ENCODE data around the gene ANO2. TPM values are rescaled to one million over a fixed set of nuclear protein-coding genes. Genes with fewer than 3 reads are reported as not detected.
A peak's percentile ranks its signal among the peaks of the same experiment; 100 is the strongest.

ANO2 gene
- total RNA-seq, 2 donors from 2014 or later: 14.3 to 28.5 TPM

- H3K27me3 ChIP-seq (ENCODE audit: control insufficient read depth, insufficient read depth, low read length, poor library complexity, severe bottlenecking): no peaks in the 10 kb centered on the region
- peak; percentile 38 for DNase-seq
- H3K27me3 Mint-ChIP-seq (ENCODE audit: insufficient read depth): peaks cover under 1% of the 10 kb centered on the region
- no peaks in the 10 kb centered on the region for H3K9me3 Mint-ChIP-seq
- no peaks in the 10 kb centered on the region for H3K4me1 Mint-ChIP-seq
- no peak overlapping the region for H3K27ac ChIP-seq (ENCODE audit: low read depth, low read length)
- WGBS, 2 experiments (ENCODE audit: insufficient coverage in 1 of 2, insufficient read length in 1 of 2): 93 to 94% methylated on average over 10 to 12 of the region's 12 CpGs
- no peak for TF ChIP-seq CTCF (conservative IDR thresholded peaks at IDR 0.05)
- no peaks in the 10 kb centered on the region for H3K36me3 ChIP-seq (ENCODE audit: control insufficient read depth, insufficient read depth, low read length)
- no peak overlapping the region for H3K4me3 Mint-ChIP-seq
- H3K9me3 ChIP-seq (ENCODE audit: control insufficient read depth, low read length): no peaks in the 10 kb centered on the region
- H3K27ac Mint-ChIP-seq: no peak overlapping the region
- no peaks in the 10 kb centered on the region for H3K4me1 ChIP-seq (ENCODE audit: control insufficient read depth, insufficient read depth, low read length)
- peaks cover 8% of the 10 kb centered on the region for H3K36me3 Mint-ChIP-seq (ENCODE audit: low read depth)
- H3K9ac ChIP-seq (ENCODE audit: extremely low read depth, low read length, poor library complexity, severe bottlenecking): no peak overlapping the region
- H3K4me3 ChIP-seq (ENCODE audit: low read length): no peak overlapping the region
Observed at GRCh38 chr12:5748027-5748426, 197.0 kb downstream of the ANO2 start.

- Mint-ChIP-seq H3K36me3 (ENCODE audit: low read depth) (peaks cover 11% of the 10 kb centered on the region), H3K4me1 (no peaks in the 10 kb centered on the region), H3K27me3 (ENCODE audit: insufficient read depth) (no peaks in the 10 kb centered on the region), H3K27ac (no peak overlapping the region), H3K9me3 (no peaks in the 10 kb centered on the region), H3K4me3 (no peak overlapping the region)
- Histone ChIP-seq H3K9me3 (ENCODE audit: control insufficient read depth, low read length) (no peaks in the 10 kb centered on the region), H3K36me3 (ENCODE audit: control insufficient read depth, insufficient read depth, low read length) (no peaks in the 10 kb centered on the region), H3K27ac (ENCODE audit: low read depth, low read length) (no peak overlapping the region), H3K4me1 (ENCODE audit: control insufficient read depth, insufficient read depth, low read length) (no peaks in the 10 kb centered on the region), H3K9ac (ENCODE audit: extremely low read depth, low read length, poor library complexity, severe bottlenecking) (no peak overlapping the region), H3K27me3 (ENCODE audit: control insufficient read depth, insufficient read depth, low read length, poor library complexity, severe bottlenecking) (no peaks in the 10 kb centered on the region), H3K4me3 (ENCODE audit: low read length) (no peak overlapping the region)
- no peak for TF ChIP-seq CTCF (conservative IDR thresholded peaks at IDR 0.05)
- WGBS, 2 experiments (ENCODE audit: insufficient coverage in 1 of 2, insufficient read length in 1 of 2): 97 to 100% methylated on average over 1 to 6 of the region's 6 CpGs
- no peak for DNase-seq
Observed at GRCh38 chr12:5746917-5747316, 198.1 kb downstream of the ANO2 start.

GRCh38 chr12:5746036-5746908 lies 198.8 kb downstream of the ANO2 start:
- H3K27ac ChIP-seq (ENCODE audit: low read depth, low read length): no peak overlapping the region
- Mint-ChIP-seq H3K4me3 (no peak overlapping the region), H3K27ac (no peak overlapping the region), H3K36me3 (ENCODE audit: low read depth) (peaks cover 13% of the 10 kb centered on the region), H3K9me3 (no peaks in the 10 kb centered on the region), H3K27me3 (ENCODE audit: insufficient read depth) (no peaks in the 10 kb centered on the region), H3K4me1 (no peaks in the 10 kb centered on the region)
- no peaks in the 10 kb centered on the region for H3K9me3 ChIP-seq (ENCODE audit: control insufficient read depth, low read length)
- WGBS, 2 experiments (ENCODE audit: insufficient coverage in 1 of 2, insufficient read length in 1 of 2): 91 to 92% methylated on average over 6 of the region's 6 CpGs
- no peak overlapping the region for H3K9ac ChIP-seq (ENCODE audit: extremely low read depth, low read length, poor library complexity, severe bottlenecking)
- no peaks in the 10 kb centered on the region for H3K27me3 ChIP-seq (ENCODE audit: control insufficient read depth, insufficient read depth, low read length, poor library complexity, severe bottlenecking)
- no peak for TF ChIP-seq CTCF (conservative IDR thresholded peaks at IDR 0.05)
- no peak overlapping the region for H3K4me3 ChIP-seq (ENCODE audit: low read length)
- no peak for DNase-seq
- no peaks in the 10 kb centered on the region for H3K36me3 ChIP-seq (ENCODE audit: control insufficient read depth, insufficient read depth, low read length)
- no peaks in the 10 kb centered on the region for H3K4me1 ChIP-seq (ENCODE audit: control insufficient read depth, insufficient read depth, low read length)

Data from endodermal cell (in vitro differentiated cells).